Measurements from ENCODE around the gene LOC128125822. TPM values are rescaled to one million over a fixed set of nuclear protein-coding genes. Genes with fewer than 3 reads are reported as not detected.

LOC128125822 gene

Small RNA genes lying within 50 kb of the gene (small RNA-seq; reads per million reads assigned to genes)
- gene AL513043.1 = 0 reads per million in 3 experiments

Other genes with a start within 250 kb of the LOC128125822 start
- 51.5 and 57.6 TPM in 2 replicates for gene PTP4A1, start within 50 bp of the LOC128125822 start, polyA plus RNA-seq
- 20.9 and 21.1 TPM in 2 replicates for gene PHF3, start 63.3 kb downstream of the LOC128125822 start, polyA plus RNA-seq

Measured in neural cell (in vitro differentiated cells).